GM18505 (cell line): ENCODE data around the gene BNIP5.

Experiments used
- ATAC-seq: cut with Tn5 transposase; IDR thresholded peaks from one replicate; pipeline ENCODE4 v1.9.1; 2021; ENCODE audit not compliant: unreplicated experiment
- POLR2A ChIP-seq: IDR thresholded peaks from 4 replicates; pipeline ENCODE4 v1.6.1; 2011; ENCODE audit warnings: borderline replicate concordance; ENCODE audit not compliant: insufficient read depth, insufficient read length; ENCODE audit errors: extremely low read depth

Gene BNIP5

DNA sequence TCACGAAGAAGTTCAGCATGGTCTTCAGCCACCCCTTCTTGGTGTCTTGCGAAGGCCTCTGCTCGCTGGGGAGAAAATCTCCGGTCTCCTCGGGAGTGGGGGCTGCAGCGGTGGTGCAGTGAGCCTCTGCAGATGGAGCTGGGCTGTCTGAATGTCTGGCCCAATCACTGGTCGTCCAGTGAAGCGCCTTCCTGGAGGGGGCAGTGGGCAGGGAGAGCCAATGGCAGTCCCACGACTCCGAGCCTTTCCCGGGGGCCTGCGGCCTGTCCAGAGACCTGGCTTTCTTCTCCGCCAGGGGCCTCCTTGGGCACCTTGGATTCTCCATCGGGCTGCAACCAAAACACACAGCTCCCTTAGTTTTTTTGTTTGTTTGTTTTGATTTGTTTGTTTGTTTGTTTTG is 6.3 kb downstream of the BNIP5 start:
- no peak for TF ChIP-seq POLR2A

DNA sequence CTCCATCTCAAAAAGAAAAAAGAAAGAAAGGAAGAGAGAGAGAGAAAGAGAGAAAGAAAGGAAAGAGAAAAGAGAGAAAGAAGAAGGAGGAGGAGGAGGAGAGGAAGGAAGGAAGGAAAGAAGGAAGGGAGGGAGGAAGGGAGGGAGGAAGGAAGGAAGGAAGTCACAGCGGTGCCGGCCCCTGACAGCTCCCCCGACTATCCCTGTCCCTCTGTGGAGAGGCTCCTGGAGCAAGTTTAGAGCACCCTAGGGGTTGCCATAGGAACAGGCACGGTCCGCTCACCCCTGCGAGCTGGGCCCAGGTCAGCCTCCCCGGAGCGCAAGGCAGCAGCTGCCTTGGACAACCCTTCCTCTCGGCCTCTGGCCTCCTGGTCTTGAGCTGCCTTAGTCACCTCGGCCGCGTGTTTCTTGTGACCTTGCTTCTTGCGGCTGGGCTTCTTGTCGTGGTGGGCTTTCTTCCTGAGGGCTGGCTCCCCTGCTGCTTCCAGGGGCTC is 6.8 kb downstream of the BNIP5 start:
- no peak for TF ChIP-seq POLR2A
- no peak for ATAC-seq

More for the DNA sequence above, 6.3 kb downstream of the BNIP5 start:
- ATAC-seq = no peak

DNA sequence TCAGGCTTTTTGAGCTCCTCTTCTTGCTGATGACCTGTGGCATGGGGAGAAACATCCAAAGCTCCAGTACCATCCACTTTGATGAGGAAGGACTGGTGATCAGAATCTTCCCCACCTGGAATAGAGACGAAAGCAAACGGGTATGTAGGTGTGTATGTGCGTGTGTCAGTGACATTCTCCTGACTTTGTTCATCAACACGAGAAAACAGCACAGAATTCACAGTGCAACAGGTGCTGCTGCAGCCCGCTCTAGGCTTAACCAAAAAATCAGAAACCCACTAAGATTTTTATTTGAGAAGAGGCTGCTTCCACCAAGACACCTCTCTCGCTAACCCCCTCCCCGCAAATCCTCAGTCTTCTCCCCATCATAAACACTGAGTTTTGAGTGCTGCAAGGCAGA is 8.1 kb downstream of the BNIP5 start:
- TF ChIP-seq POLR2A = no peak
- no peak for ATAC-seq

DNA sequence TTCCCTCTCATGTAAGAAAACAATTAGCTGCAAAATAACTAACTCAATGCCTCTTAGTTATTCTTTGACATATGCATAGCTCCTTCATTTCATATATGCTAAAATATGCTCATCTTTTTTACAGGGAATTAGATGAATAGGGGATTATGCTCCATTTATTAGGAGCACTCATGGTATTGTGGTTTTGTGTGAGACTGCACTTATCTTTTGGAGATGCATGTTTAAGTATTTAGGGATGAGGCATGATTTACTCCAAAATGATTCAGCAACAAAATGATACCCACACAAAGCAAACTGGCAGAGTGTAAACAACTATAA is 8.8 kb downstream of the BNIP5 start:
- ATAC-seq = no peak
- TF ChIP-seq POLR2A = no peak

DNA sequence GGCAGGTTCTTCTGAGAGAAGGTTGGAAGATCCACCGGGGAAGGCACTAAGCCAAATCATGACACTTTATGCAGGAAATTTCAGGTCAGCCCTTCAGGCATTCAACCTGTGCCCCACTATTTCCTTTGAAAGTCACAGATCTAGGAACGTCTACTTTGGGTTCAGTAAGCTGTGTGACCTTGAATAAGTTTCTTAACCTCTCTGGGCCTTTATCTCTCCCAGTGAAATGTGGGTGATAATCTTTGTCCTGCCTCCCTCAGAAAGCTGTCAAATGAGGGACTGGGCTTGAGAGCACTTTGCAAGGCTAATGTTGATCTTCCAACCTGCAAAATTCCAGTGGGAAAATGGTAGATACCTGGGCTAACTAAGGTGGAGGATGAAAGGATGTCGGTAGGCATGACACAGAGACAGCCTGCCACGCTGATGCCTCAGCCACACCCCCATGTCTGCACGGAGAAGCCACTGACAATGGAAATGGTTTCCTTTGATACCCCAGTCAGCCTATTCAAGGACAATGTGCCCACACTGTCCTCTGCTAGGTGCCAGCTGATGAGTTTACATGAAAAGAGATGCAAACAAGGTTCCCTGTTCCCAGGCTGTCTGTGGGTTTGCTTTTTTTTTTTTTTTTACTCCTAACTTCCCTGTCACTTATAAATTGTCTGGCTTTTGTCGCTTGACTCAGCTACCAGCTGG is 9.3 kb downstream of the BNIP5 start:
- no peak for ATAC-seq
- no peak for TF ChIP-seq POLR2A

DNA sequence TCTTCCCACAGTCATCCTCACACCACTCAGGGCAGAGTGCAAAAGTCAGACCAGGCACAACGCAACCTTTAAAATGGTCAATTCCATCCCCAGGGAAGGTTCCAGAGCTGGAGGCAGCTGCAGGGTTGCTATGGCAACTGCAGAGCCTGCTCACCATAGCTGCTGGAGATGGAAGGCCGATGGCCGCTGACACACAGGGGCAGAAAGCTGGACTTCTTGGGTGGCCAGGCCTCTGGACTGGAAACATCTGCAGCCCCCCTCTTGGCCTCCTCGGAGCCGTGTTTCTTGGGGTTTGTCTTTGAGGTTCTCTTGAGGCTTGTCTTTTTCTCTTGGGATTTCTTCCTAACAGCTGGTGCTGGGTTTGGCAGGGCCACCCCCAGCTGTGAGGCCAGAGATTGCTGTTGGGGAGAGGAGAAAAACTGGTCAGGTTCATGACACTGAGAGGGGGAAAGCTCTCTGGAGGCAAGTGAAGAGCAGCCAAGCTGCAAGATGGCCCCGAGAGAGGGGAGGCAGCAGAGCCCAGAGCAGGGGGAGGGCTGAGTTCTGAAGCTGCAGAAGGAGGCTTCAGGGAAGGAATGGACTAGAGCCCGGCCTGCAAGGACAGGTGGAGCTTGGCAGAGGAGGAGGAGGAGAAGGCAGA is 10.2 kb downstream of the BNIP5 start:
- ATAC-seq = no peak
- no peak for TF ChIP-seq POLR2A

DNA sequence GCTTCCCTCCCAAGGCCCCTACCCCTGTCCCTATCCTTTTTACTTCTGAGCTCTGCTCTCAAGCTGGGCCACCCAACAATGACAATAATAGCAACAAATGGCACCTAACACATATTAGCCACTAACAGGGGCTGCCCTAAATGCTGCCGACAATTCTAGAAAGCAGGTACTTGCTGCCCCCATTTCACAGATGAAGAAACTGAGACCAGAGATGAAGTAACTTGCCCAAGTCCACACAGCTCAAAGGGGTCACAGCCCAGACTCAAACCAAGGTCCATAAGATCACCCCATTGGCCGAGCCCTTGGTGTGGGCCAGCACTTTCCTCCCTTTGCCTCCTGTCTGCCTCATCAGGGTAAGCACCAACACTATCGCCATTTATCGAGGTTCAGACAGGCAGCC is 12.0 kb downstream of the BNIP5 start:
- no peak for ATAC-seq
- TF ChIP-seq POLR2A = no peak

DNA sequence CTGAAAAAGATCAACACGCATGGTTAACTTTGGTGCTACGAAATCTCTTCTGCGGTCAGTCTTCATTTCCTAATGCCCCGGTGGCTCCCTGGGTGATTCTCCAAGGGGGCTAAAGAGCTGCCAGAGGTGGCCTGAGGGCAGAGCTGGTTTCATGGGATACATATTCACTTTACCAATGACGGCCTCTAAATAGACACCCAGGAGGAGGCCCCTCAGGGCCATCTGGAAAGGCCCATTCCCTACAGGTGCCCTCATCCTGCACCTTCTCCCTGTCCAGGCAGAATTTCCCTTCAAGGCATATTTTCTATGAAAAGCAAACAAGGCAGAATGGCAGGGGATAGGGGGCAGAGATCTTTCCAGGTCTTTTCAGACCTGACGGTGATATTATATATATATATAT is 12.5 kb downstream of the BNIP5 start:
- no peak for TF ChIP-seq POLR2A
- ATAC-seq = no peak

DNA sequence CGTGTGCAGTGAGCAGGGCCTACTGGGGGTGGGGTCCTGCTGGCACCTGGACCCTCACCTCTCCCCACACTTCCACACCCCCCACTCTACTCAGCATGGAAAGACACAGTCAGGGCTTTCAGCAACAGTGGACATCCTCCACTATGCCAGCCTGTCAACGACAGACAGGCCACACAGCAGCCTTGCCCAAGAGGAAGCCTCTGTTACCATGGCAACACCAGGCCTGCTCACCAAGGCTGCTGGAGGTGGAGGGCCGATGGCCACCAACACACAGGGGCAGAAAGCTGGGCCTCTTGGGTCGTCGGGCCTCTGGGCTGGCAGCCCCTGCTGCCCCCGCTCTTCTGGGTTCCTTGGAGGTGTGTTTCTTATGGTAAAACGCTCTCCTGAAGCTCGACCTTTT is 13.6 kb downstream of the BNIP5 start:
- ATAC-seq = no peak
- no peak for TF ChIP-seq POLR2A

DNA sequence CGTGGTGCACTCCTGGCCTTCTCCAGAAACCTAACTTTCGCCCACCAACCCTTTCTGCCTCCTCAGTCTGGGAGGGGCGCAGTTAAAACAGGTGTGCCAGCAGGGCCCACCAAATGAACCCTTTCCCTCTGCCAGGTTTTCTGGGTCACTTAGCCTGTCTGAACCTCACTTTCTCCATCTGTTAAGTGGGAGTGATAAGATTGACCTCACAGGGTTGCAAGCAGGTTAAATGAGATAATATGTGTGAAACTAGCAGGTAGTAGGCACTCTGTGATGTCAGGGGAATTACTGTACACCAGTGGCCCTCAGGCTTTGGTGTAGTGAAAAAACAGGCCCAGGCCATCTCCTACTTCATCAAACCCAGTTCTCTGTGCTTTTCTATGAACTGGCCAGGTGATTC is 14.1 kb downstream of the BNIP5 start:
- no peak for ATAC-seq
- TF ChIP-seq POLR2A = no peak

DNA sequence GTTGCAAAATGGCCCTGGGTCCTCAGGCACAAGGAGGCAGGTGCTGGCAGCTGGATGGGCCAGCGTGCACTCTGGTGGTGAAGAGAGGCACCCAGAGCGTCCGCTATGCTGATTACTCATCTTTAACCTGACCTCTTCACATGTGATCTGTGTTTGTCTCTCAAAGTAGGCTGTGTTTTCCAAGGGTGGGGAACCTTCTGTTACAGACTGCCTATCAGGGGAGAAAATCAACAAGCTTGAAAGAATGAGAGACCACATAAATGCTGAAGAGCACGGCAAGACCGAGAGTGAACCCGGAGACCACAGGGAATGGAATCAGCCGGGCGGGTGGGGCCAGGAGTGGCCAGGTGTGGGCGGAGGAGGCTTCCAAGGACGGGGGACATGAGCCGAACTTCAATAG is 16.2 kb downstream of the BNIP5 start:
- no peak for ATAC-seq
- TF ChIP-seq POLR2A = no peak

DNA sequence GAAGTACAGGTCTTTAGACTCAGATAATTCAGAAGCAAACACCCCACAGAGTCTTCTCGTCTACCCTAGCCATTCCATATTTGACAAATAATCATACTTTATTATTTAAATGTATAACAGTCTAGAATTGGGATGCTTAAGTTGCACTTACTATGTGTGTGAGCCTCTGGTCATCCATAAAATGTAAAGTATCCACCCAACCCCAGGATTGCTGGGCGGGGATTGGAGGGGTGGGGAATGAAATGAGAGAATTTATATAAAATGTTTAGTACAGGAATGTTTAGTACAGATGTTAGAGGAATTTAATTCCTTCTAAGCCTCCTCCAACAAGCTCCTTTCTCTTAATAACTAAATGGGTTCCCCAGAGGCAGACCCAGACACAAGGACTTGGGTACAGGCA is 16.9 kb downstream of the BNIP5 start:
- no peak for ATAC-seq
- no peak for TF ChIP-seq POLR2A

DNA sequence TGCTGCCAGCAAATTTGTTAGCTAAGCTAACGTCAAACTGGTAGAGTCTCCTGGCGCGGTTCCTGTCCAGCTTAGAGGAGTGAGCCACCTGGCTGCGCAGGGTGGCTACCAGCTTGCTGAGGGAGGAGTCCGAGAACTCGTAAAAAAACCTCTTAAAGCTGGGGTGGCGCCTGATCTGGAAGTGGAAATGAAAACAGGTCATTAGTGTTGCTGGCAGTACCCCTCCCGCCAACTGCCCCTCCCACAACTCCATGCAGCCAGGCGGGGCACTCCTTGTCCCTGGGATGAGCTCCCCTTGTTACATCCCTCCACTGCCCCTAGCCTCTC is 17.3 kb downstream of the BNIP5 start:
- no peak for TF ChIP-seq POLR2A
- no peak for ATAC-seq

DNA sequence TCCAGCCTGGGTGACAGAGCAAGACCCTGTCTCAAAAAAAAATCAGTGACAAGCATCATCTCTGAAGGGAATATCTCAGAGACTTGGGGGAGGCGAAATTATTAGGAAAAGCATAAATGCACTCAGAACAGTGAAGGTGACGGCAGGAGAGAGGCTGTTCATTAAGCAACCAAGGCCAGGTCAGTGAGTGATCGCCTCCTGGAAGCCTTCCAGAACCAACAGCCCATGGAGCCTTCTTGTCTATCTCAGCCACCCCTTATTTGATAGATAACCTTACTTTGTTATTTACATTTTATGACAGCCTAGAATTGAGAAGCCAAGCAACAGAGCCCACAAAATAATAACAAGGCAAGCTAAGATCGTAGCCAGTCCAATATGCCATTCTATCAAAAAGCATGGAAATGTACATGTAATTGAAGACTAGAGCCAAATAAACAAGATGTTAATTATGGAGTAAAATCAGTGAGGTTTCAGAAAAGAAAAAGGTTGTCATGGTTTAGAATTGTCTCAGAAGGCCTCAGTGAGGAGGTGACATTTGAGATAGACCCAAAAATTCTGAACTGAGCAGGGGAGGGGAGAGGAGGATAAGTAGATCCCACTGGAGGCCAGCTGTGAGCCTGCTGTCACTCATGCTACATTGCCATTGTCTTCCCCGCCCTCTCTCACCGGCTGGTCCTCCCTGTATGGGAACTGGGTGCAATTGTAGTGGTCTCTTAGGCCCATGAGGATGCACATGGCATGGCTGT is 17.8 kb downstream of the BNIP5 start:
- ATAC-seq = no peak
- TF ChIP-seq POLR2A = no peak
